WTC11 (cell line): ENCODE results near the gene MADCAM1. TPM values are rescaled to one million over a fixed set of nuclear protein-coding genes. Genes with fewer than 3 reads are reported as not detected.

Experiments used
- ATAC-seq: fragments of 200-7000 bp; cut with Tn5 transposase; 2 replicates; pipeline ENCODE4 v1.10.0; 2021; ENCODE audit warnings: mild to moderate bottlenecking, moderate library complexity
- CTCF ChIA-PET: fragments of 300-600 bp; sonication (Branson Sonifier 250); formaldehyde crosslinking; loops from one replicate; lab custom pipeline; 2021; ENCODE audit warnings: antibody characterized with exemption; lab: Charles Lee
- POLR2A ChIA-PET: fragments of 350-600 bp; sonication (Branson Sonifier 250); formaldehyde crosslinking; loops from one replicate; lab custom pipeline; 2021; ENCODE audit warnings: antibody characterized with exemption; lab: Charles Lee
- DNase-seq: peaks from one replicate; pipeline ENCODE4 v3.0.0; 2021; ENCODE audit warnings: low spot score
- H3K27ac Mint-ChIP-seq: 2 replicates; pipeline ENCODE4 v1.8.0; 2021; ENCODE audit warnings: mixed read lengths
- H3K27me3 Mint-ChIP-seq: 2 replicates; pipeline ENCODE4 v1.8.0; 2021; ENCODE audit warnings: low read depth, mild to moderate bottlenecking, moderate library complexity, mixed read lengths
- H3K36me3 Mint-ChIP-seq: 2 replicates; pipeline ENCODE4 v1.8.0; 2021; ENCODE audit warnings: mixed read lengths
- H3K4me1 Mint-ChIP-seq: 2 replicates; pipeline ENCODE4 v1.8.0; 2022; ENCODE audit warnings: mixed read lengths
- H3K4me3 Mint-ChIP-seq: 2 replicates; pipeline ENCODE4 v1.8.0; 2021; ENCODE audit warnings: mild to moderate bottlenecking, moderate library complexity, mixed read lengths
- H3K9me3 Mint-ChIP-seq: 2 replicates; pipeline ENCODE4 v1.8.0; 2021; ENCODE audit warnings: mixed read lengths
- CREB1 ChIP-seq: sonication (generic); formaldehyde crosslinking; IDR thresholded peaks from 2 replicates; pipeline ENCODE4 v1.8.0; 2023; ENCODE audit warnings: mild to moderate bottlenecking, missing genetic modification reagents
- CREM ChIP-seq: sonication (generic); formaldehyde crosslinking; IDR thresholded peaks from 2 replicates; pipeline ENCODE4 v1.8.1; 2022; ENCODE audit warnings: mild to moderate bottlenecking, missing genetic modification reagents, moderate library complexity
- ESRRA ChIP-seq: sonication (generic); formaldehyde crosslinking; IDR thresholded peaks from 2 replicates; pipeline ENCODE4 v1.8.1; 2022; ENCODE audit warnings: mild to moderate bottlenecking, missing genetic modification reagents, borderline replicate concordance
- ETV6 ChIP-seq: sonication (generic); formaldehyde crosslinking; IDR thresholded peaks from 2 replicates; pipeline ENCODE4 v1.8.1; 2022; ENCODE audit warnings: mild to moderate bottlenecking, missing genetic modification reagents
- FOXK1 ChIP-seq: sonication (generic); formaldehyde crosslinking; IDR thresholded peaks from 2 replicates; pipeline ENCODE4 v1.8.0; 2022; ENCODE audit warnings: mild to moderate bottlenecking, moderate library complexity, missing genetic modification reagents
- FOXP1 ChIP-seq: sonication (generic); formaldehyde crosslinking; IDR thresholded peaks from 2 replicates; pipeline ENCODE4 v1.8.0; 2022; ENCODE audit warnings: missing genetic modification reagents, mild to moderate bottlenecking, moderate library complexity, borderline replicate concordance
- GABPB1 ChIP-seq: sonication (generic); formaldehyde crosslinking; IDR thresholded peaks from 2 replicates; pipeline ENCODE4 v1.8.1; 2023; ENCODE audit warnings: mild to moderate bottlenecking, missing genetic modification reagents
- KAT7 ChIP-seq: sonication (generic); formaldehyde crosslinking; IDR thresholded peaks from 2 replicates; pipeline ENCODE4 v1.8.1; 2023; ENCODE audit warnings: missing genetic modification reagents, mild to moderate bottlenecking, borderline replicate concordance
- MYBL2 ChIP-seq: sonication (generic); formaldehyde crosslinking; IDR thresholded peaks from 2 replicates; pipeline ENCODE4 v1.8.1; 2023; ENCODE audit warnings: mild to moderate bottlenecking, moderate library complexity, missing genetic modification reagents
- NFE2L1 ChIP-seq: sonication (generic); formaldehyde crosslinking; IDR thresholded peaks from 2 replicates; pipeline ENCODE4 v1.8.1; 2023; ENCODE audit warnings: missing genetic modification reagents
- NR1H2 ChIP-seq: sonication (generic); formaldehyde crosslinking; IDR thresholded peaks from 2 replicates; pipeline ENCODE4 v1.9.0; 2021; ENCODE audit warnings: mild to moderate bottlenecking, moderate library complexity, missing genetic modification reagents
- RELA ChIP-seq: sonication (generic); formaldehyde crosslinking; IDR thresholded peaks from 2 replicates; pipeline ENCODE4 v1.8.1; 2022; ENCODE audit warnings: missing genetic modification reagents, mild to moderate bottlenecking, borderline replicate concordance
- SMAD4 ChIP-seq: sonication (generic); formaldehyde crosslinking; IDR thresholded peaks from 2 replicates; pipeline ENCODE4 v1.8.0; 2022; ENCODE audit warnings: mild to moderate bottlenecking, missing genetic modification reagents
- SOX15 ChIP-seq: fragments of 250-450 bp; sonication (Bioruptor Pico); IDR thresholded peaks from 2 replicates; pipeline ENCODE4 v1.9.0; 2021; ENCODE audit warnings: mild to moderate bottlenecking
- SP1 ChIP-seq: sonication (generic); formaldehyde crosslinking; conservative IDR thresholded peaks from 2 replicates; pipeline ENCODE4 v1.8.1; 2022; ENCODE audit warnings: missing genetic modification reagents
- ZNF232 ChIP-seq: sonication (generic); formaldehyde crosslinking; IDR thresholded peaks from 2 replicates; pipeline ENCODE4 v1.8.0; 2022; ENCODE audit warnings: mild to moderate bottlenecking, missing genetic modification reagents
- total RNA-seq: library from RNA; stranded (reverse); gene quantifications from 3 replicates; pipeline ENCODE4 v1.2.3, GENCODE V29; 2021
- TF ChIP-seq, protein P1 (sequence below): fragments of 200-600 bp; IDR thresholded peaks from 2 replicates; pipeline ENCODE4 v1.8.0; 2022; ENCODE audit warnings: antibody characterized with exemption
- TF ChIP-seq, protein P2 (sequence below): sonication (generic); formaldehyde crosslinking; IDR thresholded peaks from 2 replicates; pipeline ENCODE4 v1.8.1; 2022; ENCODE audit warnings: mild to moderate bottlenecking, moderate library complexity, missing genetic modification reagents
- TF ChIP-seq, protein P3 (sequence below): sonication (generic); formaldehyde crosslinking; IDR thresholded peaks from 2 replicates; pipeline ENCODE4 v1.8.1; 2023; ENCODE audit warnings: mild to moderate bottlenecking, missing genetic modification reagents, moderate library complexity
- TF ChIP-seq, protein P4 (sequence below): sonication (generic); formaldehyde crosslinking; IDR thresholded peaks from 2 replicates; pipeline ENCODE4 v1.8.0; 2022; ENCODE audit warnings: mild to moderate bottlenecking, missing genetic modification reagents
- TF ChIP-seq, protein P5 (sequence below): sonication (generic); formaldehyde crosslinking; IDR thresholded peaks from 2 replicates; pipeline ENCODE4 v1.8.0; 2022; ENCODE audit warnings: mild to moderate bottlenecking, missing genetic modification reagents
- TF ChIP-seq, protein P6 (sequence below): sonication (generic); formaldehyde crosslinking; IDR thresholded peaks from 2 replicates; pipeline ENCODE4 v1.8.0; 2023; ENCODE audit warnings: mild to moderate bottlenecking, missing genetic modification reagents

MADCAM1 gene
- total RNA-seq, 1 experiment from 2014 or later: 4.7 TPM

DNA sequence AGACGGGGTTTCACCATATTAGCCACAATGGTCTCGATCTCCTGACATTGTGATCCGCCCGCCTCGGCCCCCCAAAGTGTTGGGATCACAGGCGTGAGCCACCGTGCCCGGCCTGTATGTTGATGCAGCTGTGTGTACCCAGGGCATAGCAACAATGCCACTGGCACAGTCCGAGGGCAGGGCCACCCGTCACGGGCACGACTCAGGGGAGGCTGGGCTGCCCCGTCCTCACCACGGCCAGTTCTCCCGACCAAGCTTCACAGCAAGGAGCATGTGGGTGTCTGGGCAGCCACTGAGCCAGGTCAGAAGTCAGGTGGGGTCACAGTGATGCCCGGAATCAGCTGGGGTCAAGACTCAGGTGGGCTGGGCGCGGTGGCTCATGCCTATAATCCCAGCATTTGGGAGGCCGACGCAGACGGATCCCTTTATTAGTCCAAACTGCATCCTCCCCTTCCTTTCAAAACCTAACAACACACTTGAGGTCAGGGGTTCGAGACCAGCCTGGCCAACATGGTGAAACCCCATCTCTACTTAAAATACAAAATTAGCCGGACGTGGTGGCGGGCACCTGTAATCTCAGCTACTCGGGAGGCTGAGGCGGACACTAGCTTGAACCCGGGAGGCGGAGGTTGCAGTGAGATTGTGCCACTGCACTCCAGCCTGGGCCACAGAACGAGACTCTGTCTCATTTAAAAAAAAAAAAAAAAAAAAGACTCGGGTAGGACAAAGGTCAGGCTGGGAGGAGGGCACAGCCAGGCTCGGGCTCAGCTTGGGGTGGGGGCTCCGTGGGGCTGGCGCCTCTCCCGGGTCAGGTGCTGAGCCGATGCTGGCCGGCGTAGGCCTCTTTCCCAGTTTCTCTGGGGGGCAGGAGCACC lies 34.1 kb downstream of the MADCAM1 start:
- peaks cover 12% of the 10 kb centered on the region for H3K4me1 Mint-ChIP-seq
- H3K27me3 Mint-ChIP-seq: peaks cover 13% of the 10 kb centered on the region
- 0 out of 2 replicates have a peak, but pooled peaks have one; percentile 17 for TF ChIP-seq ESRRA (CRISPR knock-in tag)
- TF ChIP-seq, protein P1, sequence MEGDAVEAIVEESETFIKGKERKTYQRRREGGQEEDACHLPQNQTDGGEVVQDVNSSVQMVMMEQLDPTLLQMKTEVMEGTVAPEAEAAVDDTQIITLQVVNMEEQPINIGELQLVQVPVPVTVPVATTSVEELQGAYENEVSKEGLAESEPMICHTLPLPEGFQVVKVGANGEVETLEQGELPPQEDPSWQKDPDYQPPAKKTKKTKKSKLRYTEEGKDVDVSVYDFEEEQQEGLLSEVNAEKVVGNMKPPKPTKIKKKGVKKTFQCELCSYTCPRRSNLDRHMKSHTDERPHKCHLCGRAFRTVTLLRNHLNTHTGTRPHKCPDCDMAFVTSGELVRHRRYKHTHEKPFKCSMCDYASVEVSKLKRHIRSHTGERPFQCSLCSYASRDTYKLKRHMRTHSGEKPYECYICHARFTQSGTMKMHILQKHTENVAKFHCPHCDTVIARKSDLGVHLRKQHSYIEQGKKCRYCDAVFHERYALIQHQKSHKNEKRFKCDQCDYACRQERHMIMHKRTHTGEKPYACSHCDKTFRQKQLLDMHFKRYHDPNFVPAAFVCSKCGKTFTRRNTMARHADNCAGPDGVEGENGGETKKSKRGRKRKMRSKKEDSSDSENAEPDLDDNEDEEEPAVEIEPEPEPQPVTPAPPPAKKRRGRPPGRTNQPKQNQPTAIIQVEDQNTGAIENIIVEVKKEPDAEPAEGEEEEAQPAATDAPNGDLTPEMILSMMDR: no peak
- peak overlapping the region; percentile 70; the same call in 1 of the 2 replicates for H3K27ac Mint-ChIP-seq
- ChIA-PET CTCF (interaction anchor here (0.6 to 6.5 kb wide), 10 partner anchors 13 to 141 kb away, joined by 3 to 82 read pairs (median 4); partner anchors contain the start of gene TPGS1), POLR2A (interaction anchor here (0.5 to 2.3 kb wide), 6 partner anchors 11 to 767 kb away, joined by 3 to 8 read pairs (median 4); no protein-coding TSS in a partner anchor)
- H3K4me3 Mint-ChIP-seq: peak overlapping the region; percentile 76
- no peak for ATAC-seq
- H3K9me3 Mint-ChIP-seq: no peaks in the 10 kb centered on the region
- DNase-seq: no peak
- H3K36me3 Mint-ChIP-seq: no peaks in the 10 kb centered on the region

DNA sequence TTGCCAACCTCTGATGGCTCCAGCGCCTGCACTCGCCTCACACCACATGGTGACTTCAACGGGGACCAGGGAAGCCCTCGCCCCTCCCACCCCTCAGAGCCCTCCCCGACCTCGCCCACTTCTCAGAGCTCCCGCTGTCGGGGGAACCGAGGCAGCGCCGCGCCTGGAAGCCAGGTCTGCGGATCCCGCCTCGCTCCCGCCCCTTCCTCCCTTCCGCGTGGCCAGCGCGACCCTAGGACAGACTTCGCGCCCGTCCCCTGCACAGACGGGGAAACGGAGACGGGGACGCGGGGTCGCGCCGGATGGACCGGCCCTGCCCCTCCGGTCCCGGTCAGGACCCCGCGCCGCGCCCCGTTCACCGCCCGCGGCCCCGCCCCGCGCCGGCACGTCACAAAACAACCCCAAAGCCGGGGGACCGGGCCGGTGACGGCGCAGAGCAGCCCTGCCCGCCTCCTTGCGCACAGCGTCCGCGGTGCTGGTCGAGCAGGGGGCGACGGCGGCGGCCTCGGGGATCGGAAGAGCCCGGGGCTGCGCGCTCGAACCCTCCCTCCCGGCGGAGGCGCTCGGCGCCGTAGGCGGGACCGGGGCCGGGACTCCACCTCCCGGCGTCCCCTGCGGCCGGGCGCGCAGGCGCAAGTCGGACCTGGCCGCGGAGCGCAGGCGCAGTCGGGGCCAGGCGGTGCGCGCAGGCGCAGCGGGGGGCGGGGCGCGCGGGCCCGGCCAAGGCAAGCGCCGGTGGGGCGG lies 34.9 kb downstream of the MADCAM1 start:
- POLR2A ChIA-PET: interaction anchor here (0.5 to 2.3 kb wide), 6 partner anchors 11 to 767 kb away, joined by 3 to 8 read pairs (median 4); no protein-coding TSS in a partner anchor
- Mint-ChIP-seq H3K36me3 (no peaks in the 10 kb centered on the region), H3K4me3 (peak overlapping the region; percentile 76), H3K27me3 (peaks cover 9% of the 10 kb centered on the region), H3K4me1 (peaks cover 10% of the 10 kb centered on the region), H3K9me3 (no peaks in the 10 kb centered on the region), H3K27ac (0 out of 2 replicates have a peak overlapping the region, but pooled peaks have one; percentile 70)
- DNase-seq: peak; percentile 82
- CTCF ChIA-PET: interaction anchor here (0.6 to 6.5 kb wide), 13 partner anchors 13 to 203 kb away, joined by 3 to 82 read pairs (median 3); partner anchors contain the start of genes MADCAM1 and TPGS1
- ATAC-seq: peak; percentile 79
- TF ChIP-seq, protein P2, sequence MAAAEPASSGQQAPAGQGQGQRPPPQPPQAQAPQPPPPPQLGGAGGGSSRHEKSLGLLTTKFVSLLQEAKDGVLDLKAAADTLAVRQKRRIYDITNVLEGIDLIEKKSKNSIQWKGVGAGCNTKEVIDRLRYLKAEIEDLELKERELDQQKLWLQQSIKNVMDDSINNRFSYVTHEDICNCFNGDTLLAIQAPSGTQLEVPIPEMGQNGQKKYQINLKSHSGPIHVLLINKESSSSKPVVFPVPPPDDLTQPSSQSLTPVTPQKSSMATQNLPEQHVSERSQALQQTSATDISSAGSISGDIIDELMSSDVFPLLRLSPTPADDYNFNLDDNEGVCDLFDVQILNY: peak; percentile 94
- 0 out of 2 replicates have a peak, but pooled peaks have one; percentile 30 for TF ChIP-seq ESRRA (CRISPR knock-in tag)
- peak; percentile 61; the same call in 1 of the 2 replicates for TF ChIP-seq MYBL2 (CRISPR knock-in tag)
- peak; percentile 44 for TF ChIP-seq FOXK1
- 0 out of 2 replicates have a peak, but pooled peaks have one; percentile 35 for TF ChIP-seq ZNF232
- TF ChIP-seq SMAD4 (CRISPR knock-in tag): no peak
- TF ChIP-seq, protein P3, sequence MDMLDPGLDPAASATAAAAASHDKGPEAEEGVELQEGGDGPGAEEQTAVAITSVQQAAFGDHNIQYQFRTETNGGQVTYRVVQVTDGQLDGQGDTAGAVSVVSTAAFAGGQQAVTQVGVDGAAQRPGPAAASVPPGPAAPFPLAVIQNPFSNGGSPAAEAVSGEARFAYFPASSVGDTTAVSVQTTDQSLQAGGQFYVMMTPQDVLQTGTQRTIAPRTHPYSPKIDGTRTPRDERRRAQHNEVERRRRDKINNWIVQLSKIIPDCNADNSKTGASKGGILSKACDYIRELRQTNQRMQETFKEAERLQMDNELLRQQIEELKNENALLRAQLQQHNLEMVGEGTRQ: peak; percentile 16; the same call in 1 of the 2 replicates
- TF ChIP-seq, protein P4, sequence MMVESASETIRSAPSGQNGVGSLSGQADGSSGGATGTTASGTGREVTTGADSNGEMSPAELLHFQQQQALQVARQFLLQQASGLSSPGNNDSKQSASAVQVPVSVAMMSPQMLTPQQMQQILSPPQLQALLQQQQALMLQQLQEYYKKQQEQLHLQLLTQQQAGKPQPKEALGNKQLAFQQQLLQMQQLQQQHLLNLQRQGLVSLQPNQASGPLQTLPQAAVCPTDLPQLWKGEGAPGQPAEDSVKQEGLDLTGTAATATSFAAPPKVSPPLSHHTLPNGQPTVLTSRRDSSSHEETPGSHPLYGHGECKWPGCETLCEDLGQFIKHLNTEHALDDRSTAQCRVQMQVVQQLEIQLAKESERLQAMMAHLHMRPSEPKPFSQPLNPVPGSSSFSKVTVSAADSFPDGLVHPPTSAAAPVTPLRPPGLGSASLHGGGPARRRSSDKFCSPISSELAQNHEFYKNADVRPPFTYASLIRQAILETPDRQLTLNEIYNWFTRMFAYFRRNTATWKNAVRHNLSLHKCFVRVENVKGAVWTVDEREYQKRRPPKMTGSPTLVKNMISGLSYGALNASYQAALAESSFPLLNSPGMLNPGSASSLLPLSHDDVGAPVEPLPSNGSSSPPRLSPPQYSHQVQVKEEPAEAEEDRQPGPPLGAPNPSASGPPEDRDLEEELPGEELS (CRISPR knock-in tag): no peak; the same call in 1 of the 2 replicates
- TF ChIP-seq, protein P5, sequence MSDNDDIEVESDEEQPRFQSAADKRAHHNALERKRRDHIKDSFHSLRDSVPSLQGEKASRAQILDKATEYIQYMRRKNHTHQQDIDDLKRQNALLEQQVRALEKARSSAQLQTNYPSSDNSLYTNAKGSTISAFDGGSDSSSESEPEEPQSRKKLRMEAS (CRISPR knock-in tag): peak; percentile 68; the same call in 1 of the 2 replicates
- peak; percentile 83 for TF ChIP-seq FOXP1 (CRISPR knock-in tag)
- no peak for TF ChIP-seq SOX15 (CRISPR knock-in tag)
- peak; percentile 27; the same call in 1 of the 2 replicates for TF ChIP-seq ETV6 (CRISPR knock-in tag)
- peak; percentile 75; the same call in 1 of the 2 replicates for TF ChIP-seq NFE2L1 (CRISPR knock-in tag)
- TF ChIP-seq GABPB1: no peak
- peak; percentile 43; the same call in 1 of the 2 replicates for TF ChIP-seq KAT7 (CRISPR knock-in tag)
- no peak for TF ChIP-seq NR1H2
- TF ChIP-seq CREB1 (CRISPR knock-in tag): 0 out of 2 replicates have a peak, but pooled peaks have one; percentile 30
- peak; percentile 72; the same call in 1 of the 2 replicates for TF ChIP-seq CREM (CRISPR knock-in tag)
- TF ChIP-seq RELA: 0 out of 2 replicates have a peak, but pooled peaks have one; percentile 20
- 0 out of 2 replicates have a peak, but pooled peaks have one; percentile 5 for TF ChIP-seq SP1
- TF ChIP-seq, protein P6, sequence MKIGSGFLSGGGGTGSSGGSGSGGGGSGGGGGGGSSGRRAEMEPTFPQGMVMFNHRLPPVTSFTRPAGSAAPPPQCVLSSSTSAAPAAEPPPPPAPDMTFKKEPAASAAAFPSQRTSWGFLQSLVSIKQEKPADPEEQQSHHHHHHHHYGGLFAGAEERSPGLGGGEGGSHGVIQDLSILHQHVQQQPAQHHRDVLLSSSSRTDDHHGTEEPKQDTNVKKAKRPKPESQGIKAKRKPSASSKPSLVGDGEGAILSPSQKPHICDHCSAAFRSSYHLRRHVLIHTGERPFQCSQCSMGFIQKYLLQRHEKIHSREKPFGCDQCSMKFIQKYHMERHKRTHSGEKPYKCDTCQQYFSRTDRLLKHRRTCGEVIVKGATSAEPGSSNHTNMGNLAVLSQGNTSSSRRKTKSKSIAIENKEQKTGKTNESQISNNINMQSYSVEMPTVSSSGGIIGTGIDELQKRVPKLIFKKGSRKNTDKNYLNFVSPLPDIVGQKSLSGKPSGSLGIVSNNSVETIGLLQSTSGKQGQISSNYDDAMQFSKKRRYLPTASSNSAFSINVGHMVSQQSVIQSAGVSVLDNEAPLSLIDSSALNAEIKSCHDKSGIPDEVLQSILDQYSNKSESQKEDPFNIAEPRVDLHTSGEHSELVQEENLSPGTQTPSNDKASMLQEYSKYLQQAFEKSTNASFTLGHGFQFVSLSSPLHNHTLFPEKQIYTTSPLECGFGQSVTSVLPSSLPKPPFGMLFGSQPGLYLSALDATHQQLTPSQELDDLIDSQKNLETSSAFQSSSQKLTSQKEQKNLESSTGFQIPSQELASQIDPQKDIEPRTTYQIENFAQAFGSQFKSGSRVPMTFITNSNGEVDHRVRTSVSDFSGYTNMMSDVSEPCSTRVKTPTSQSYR: peak; percentile 72
